HCT116 (cell line): ENCODE data around the gene CEMIP2. TPM values are rescaled to one million over a fixed set of nuclear protein-coding genes. Genes with fewer than 3 reads are reported as not detected.

Experiments used
- ATAC-seq: fragments of 200-7000 bp; cut with Tn5 transposase; 2 replicates; pipeline ENCODE4 v1.9.1; 2020; ENCODE audit warnings: mild to moderate bottlenecking, moderate library complexity
- BruUV-seq: library from RNA; stranded (reverse); fragments of 400-500 nt; replicated peaks from 2 replicates; lab custom pipeline; 2021; lab: Mats Ljungman, UMichigan
- CTCF ChIA-PET: fragments of 300-600 bp; sonication (Branson Sonifier 250); formaldehyde crosslinking; loops from one replicate; lab custom pipeline; 2021; ENCODE audit warnings: antibody characterized with exemption; lab: Charles Lee
- POLR2A ChIA-PET: fragments of 300-600, 350-600 bp; sonication (Branson Sonifier 250); formaldehyde crosslinking; loops from one replicate; lab custom pipeline; 2021; ENCODE audit warnings: antibody characterized with exemption; lab: Charles Lee
- RAD21 ChIA-PET, 2 experiments: fragments of 300-600 bp; sonication (Branson Sonifier 250); formaldehyde crosslinking; loops; one replicate each; lab custom pipeline; 2023; ENCODE audit warnings: low total read pairs in 2 of 2; ENCODE audit not compliant: uncharacterized antibody in 2 of 2, unreplicated experiment in 2 of 2, low non-redundant PET in 1 of 2; lab: Charles Lee
- DNase-seq: peaks from one replicate; pipeline ENCODE4 v3.0.0-alpha.2; 2010; ENCODE audit warnings: low read depth, low spot score
- H2AFZ ChIP-seq: fragments of 200-600 bp; shearing (Covaris generic), sonication (generic); 2 replicates; pipeline ENCODE4 v1.6.1; 2017; ENCODE audit warnings: low read depth, mixed run types, mixed read lengths, antibody characterized with exemption, low read length; ENCODE audit not compliant: poor library complexity, severe bottlenecking
- H3K27ac ChIP-seq: 2 replicates; pipeline ENCODE4 v1.5.1; 2012; ENCODE audit warnings: low read depth, low read length
- H3K27me3 ChIP-seq: fragments of 200-600 bp; sonication (generic); 2 replicates; pipeline ENCODE4 v1.6.1; 2016; ENCODE audit warnings: mixed run types, low read length, mixed read lengths; ENCODE audit not compliant: insufficient read depth
- H3K36me3 ChIP-seq, 2 experiments: fragments of 200-500 bp in 1 of 2; fragments of 200-600 bp in 1 of 2; sonication (Bioruptor generic) in 1 of 2; sonication (generic) in 1 of 2; 2 replicates each; pipeline versions ENCODE4 v1.5.1 to v1.6.1; 2014 to 2016; ENCODE audit warnings: low read length in 2 of 2, inconsistent platforms in 1 of 2, mixed read lengths in 1 of 2, mixed run types in 1 of 2; ENCODE audit not compliant: insufficient read depth in 2 of 2, control insufficient read depth in 1 of 2
- H3K4me1 ChIP-seq, 2 experiments: fragments of 200-600 bp in 1 of 2; sonication (generic) in 1 of 2; 2 replicates each; pipeline versions ENCODE4 v1.5.1 to v1.6.1; 2012 to 2017; ENCODE audit warnings: low read length in 2 of 2, inconsistent platforms in 1 of 2, mild to moderate bottlenecking in 1 of 2, mixed read lengths in 1 of 2, mixed run types in 1 of 2, moderate library complexity in 1 of 2; ENCODE audit not compliant: insufficient read depth in 2 of 2, control insufficient read depth in 1 of 2
- H3K4me2 ChIP-seq: fragments of 200-600 bp; sonication (generic); 2 replicates; pipeline ENCODE4 v1.6.1; 2017; ENCODE audit warnings: mixed run types, low read length, mixed read lengths
- H3K4me3 ChIP-seq, 2 experiments: fragments of 200-600 bp in 1 of 2; sonication (generic) in 1 of 2; replicated peaks in 1 of 2; 2 replicates each; pipeline ENCODE4 v1.5.1; 2011 to 2016; ENCODE audit warnings: low read length in 2 of 2, control low read depth in 1 of 2, low read depth in 1 of 2, mild to moderate bottlenecking in 1 of 2, mixed read lengths in 1 of 2, mixed run types in 1 of 2
- H3K79me2 ChIP-seq: fragments of 200-600 bp; sonication (generic); 2 replicates; pipeline ENCODE4 v1.6.1; 2017; ENCODE audit warnings: mild to moderate bottlenecking, mixed run types, low read length, moderate library complexity, mixed read lengths; ENCODE audit not compliant: insufficient read depth
- H3K9ac ChIP-seq: fragments of 200-600 bp; sonication (generic); 2 replicates; pipeline ENCODE4 v1.6.1; 2016; ENCODE audit warnings: low read length, mixed read lengths
- H3K9me2 ChIP-seq: fragments of 200-600 bp; sonication (generic), shearing (Covaris generic); 2 replicates; pipeline ENCODE4 v1.6.1; 2017; ENCODE audit warnings: mixed run types, mild to moderate bottlenecking, moderate library complexity; ENCODE audit not compliant: insufficient read depth
- H3K9me3 ChIP-seq, 2 experiments: fragments of 200-500 bp in 1 of 2; fragments of 200-600 bp in 1 of 2; sonication (Bioruptor generic) in 1 of 2; sonication (generic) in 1 of 2; 2 replicates each; pipeline ENCODE4 v1.6.1; 2014 to 2017; ENCODE audit warnings: low read length in 2 of 2, mixed read lengths in 2 of 2, inconsistent platforms in 1 of 2, low read depth in 1 of 2, mild to moderate bottlenecking in 1 of 2, mixed run types in 1 of 2, moderate library complexity in 1 of 2; ENCODE audit not compliant: control insufficient read depth in 1 of 2, insufficient read depth in 1 of 2
- H4K20me1 ChIP-seq: fragments of 200-600 bp; sonication (generic), shearing (Covaris generic); 2 replicates; pipeline ENCODE4 v1.6.1; 2017; ENCODE audit warnings: mixed run types, mild to moderate bottlenecking, moderate library complexity; ENCODE audit not compliant: insufficient read depth
- EZH2 ChIP-seq: fragments of 200-600 bp; sonication (generic); IDR thresholded peaks from 2 replicates; pipeline ENCODE4 v1.6.1; 2017; ENCODE audit warnings: antibody characterized with exemption, mixed run types
- POLR2A ChIP-seq: IDR thresholded peaks from 2 replicates; pipeline ENCODE4 v1.7.0; 2011; ENCODE audit warnings: borderline replicate concordance; ENCODE audit not compliant: insufficient read depth, insufficient read length; ENCODE audit errors: extremely low read depth
- POLR2AphosphoS5 ChIP-seq: IDR thresholded peaks from 2 replicates; pipeline ENCODE4 v1.6.1; 2011; ENCODE audit warnings: mild to moderate bottlenecking, low read depth, low read length, moderate library complexity
- REST ChIP-seq: IDR thresholded peaks from 2 replicates; pipeline ENCODE4 v1.6.1; 2012; ENCODE audit warnings: low read depth
- SIN3A ChIP-seq: IDR thresholded peaks from 2 replicates; pipeline ENCODE4 v1.6.1; 2012; ENCODE audit warnings: low read depth
- SP1 ChIP-seq: IDR thresholded peaks from 2 replicates; pipeline ENCODE4 v1.6.1; 2012; ENCODE audit warnings: low read depth
- YY1 ChIP-seq: IDR thresholded peaks from 2 replicates; pipeline ENCODE4 v1.6.1; 2011; ENCODE audit warnings: low read length, low read depth, moderate library complexity, mild to moderate bottlenecking; ENCODE audit not compliant: insufficient replicate concordance; ENCODE audit errors: extremely low read depth
- ZFX ChIP-seq: fragments of 450-650 bp; IDR thresholded peaks from 2 replicates; pipeline ENCODE4 v1.6.1; 2017
- ZNF274 ChIP-seq: fragments of 200-500 bp; sonication (Bioruptor generic); IDR thresholded peaks from 2 replicates; pipeline ENCODE4 v1.6.1; 2014; ENCODE audit warnings: mild to moderate bottlenecking, low read depth, low read length, inconsistent platforms
- intact Hi-C: fragments of 100-400 bp; cut with micrococcal nuclease; formaldehyde crosslinking; loops from 2 replicates; pipeline ENCODE4 v1.10.0; 2022
- total RNA-seq: library from RNA; stranded (reverse); gene quantifications from one replicate; pipeline ENCODE4 v1.2.1, GENCODE V29; 2021; ENCODE audit not compliant: unreplicated experiment
- TF ChIP-seq, protein P1 (sequence below), 3 experiments: fragments of 200-600 bp in 1 of 3; sonication (generic) in 1 of 3; IDR thresholded peaks in 2 of 3; conservative IDR thresholded peaks in 1 of 3; 2 replicates each; pipeline ENCODE4 v1.5.1; 2012 to 2017; ENCODE audit warnings: low read depth in 2 of 3, low read length in 2 of 3, antibody characterized with exemption in 1 of 3, borderline replicate concordance in 1 of 3, control low read depth in 1 of 3, mild to moderate bottlenecking in 1 of 3, mixed read lengths in 1 of 3, mixed run types in 1 of 3, moderate library complexity in 1 of 3; ENCODE audit not compliant: insufficient read depth in 1 of 3

The CEMIP2 gene
- total RNA-seq, 1 experiment from 2014 or later = 14.3 TPM

DNA sequence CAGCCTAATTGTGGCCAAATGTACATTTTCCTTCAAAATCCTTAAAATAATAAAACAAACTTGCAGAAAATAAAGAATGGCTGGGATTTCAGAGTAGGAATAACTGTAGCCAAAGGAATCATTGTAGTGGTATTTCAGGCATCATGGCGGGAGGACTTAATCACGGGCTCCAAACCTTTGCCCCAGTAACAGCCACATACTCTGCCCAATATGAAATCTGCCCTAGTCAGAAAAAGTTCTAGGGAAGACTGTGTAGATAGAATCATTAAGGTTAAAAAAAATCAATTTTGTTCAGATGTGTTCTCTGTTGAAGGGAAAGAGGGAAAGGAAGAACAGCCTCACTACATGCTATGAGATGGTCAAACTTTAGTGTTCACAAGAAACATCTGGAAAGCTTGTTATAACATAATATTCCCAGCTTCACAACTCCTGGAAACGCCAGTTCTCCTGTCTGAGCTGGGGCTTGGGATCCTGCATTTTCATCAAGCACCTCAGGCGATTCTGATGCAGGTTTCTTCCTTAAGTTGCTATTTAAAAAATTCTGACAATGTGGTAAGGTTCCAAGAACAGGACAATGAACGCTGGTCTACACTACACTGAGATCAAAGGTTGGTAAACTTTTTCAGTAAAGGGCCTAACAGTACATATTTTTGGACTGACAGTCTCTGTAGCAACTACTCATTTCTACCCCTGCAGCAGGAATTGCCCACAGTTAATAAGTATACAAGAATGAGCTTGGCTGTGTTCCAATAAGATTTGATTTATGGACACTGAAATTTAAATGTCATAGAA, 87.9 kb downstream of the CEMIP2 start:
- ATAC-seq = no peak; the same call in 1 of the 2 replicates
- RAD21 ChIA-PET = no interaction called here
- Histone ChIP-seq H3K4me1 (peaks cover 69 to 80% of the 10 kb centered on the region in 2 experiments), H3K9ac (no peak overlapping the region), H3K9me3 (no peaks in the 10 kb centered on the region), H3K9me2 (no peaks in the 10 kb centered on the region), H3K36me3 (no peaks in the 10 kb centered on the region), H2AFZ (no peak overlapping the region), H3K4me3 (no peak overlapping the region), H3K4me2 (peak overlapping the region; percentile 50; the same call in 1 of the 2 replicates)
- intact Hi-C loops = no loop called here
- CTCF ChIA-PET = interaction anchor here (1.0 kb wide), 1 partner anchor 396 kb away, joined by 3 read pairs; no protein-coding TSS in a partner anchor
- TF ChIP-seq, protein P1, sequence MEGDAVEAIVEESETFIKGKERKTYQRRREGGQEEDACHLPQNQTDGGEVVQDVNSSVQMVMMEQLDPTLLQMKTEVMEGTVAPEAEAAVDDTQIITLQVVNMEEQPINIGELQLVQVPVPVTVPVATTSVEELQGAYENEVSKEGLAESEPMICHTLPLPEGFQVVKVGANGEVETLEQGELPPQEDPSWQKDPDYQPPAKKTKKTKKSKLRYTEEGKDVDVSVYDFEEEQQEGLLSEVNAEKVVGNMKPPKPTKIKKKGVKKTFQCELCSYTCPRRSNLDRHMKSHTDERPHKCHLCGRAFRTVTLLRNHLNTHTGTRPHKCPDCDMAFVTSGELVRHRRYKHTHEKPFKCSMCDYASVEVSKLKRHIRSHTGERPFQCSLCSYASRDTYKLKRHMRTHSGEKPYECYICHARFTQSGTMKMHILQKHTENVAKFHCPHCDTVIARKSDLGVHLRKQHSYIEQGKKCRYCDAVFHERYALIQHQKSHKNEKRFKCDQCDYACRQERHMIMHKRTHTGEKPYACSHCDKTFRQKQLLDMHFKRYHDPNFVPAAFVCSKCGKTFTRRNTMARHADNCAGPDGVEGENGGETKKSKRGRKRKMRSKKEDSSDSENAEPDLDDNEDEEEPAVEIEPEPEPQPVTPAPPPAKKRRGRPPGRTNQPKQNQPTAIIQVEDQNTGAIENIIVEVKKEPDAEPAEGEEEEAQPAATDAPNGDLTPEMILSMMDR (IDR thresholded peaks at IDR 0.05 in 2 of 3, conservative IDR thresholded peaks at IDR 0.05 in 1 of 3; ENCODE audit: borderline replicate concordance in 1 of 3, insufficient read depth in 1 of 3, low read depth in 2 of 3, low read length in 2 of 3) = no peak
- peak; percentile 16; the same call in 1 of the 2 replicates for TF ChIP-seq SP1
- TF ChIP-seq, all 23 proteins: peak for 1
- no peaks in the 10 kb centered on the region for H3K27me3 ChIP-seq
- H4K20me1 ChIP-seq = no peaks in the 10 kb centered on the region
- POLR2A ChIA-PET = no interaction called here
- H3K79me2 ChIP-seq = no peaks in the 10 kb centered on the region
- no peak overlapping the region for H3K27ac ChIP-seq
- BruUV-seq = no TSS peak
- DNase-seq = no peak

GRCh38 chr9:71678999-71679398, 89.3 kb downstream of the CEMIP2 start:
- no peaks in the 10 kb centered on the region for H3K9me2 ChIP-seq
- DNase-seq (no peak), ATAC-seq (no peak)
- no peaks in the 10 kb centered on the region for H4K20me1 ChIP-seq
- H2AFZ ChIP-seq = no peak overlapping the region
- H3K4me1 ChIP-seq = peaks cover 61 to 76% of the 10 kb centered on the region in 2 experiments
- no peaks in the 10 kb centered on the region for H3K9me3 ChIP-seq
- POLR2A ChIA-PET = no interaction called here
- no peaks in the 10 kb centered on the region for H3K27me3 ChIP-seq
- no TSS peak for BruUV-seq
- H3K9ac ChIP-seq = no peak overlapping the region
- H3K79me2 ChIP-seq = no peaks in the 10 kb centered on the region
- H3K4me2 ChIP-seq = no peak overlapping the region
- intact Hi-C loops = no loop called here
- no peak overlapping the region for H3K4me3 ChIP-seq
- no peak overlapping the region for H3K27ac ChIP-seq
- RAD21 ChIA-PET = no interaction called here
- no peaks in the 10 kb centered on the region for H3K36me3 ChIP-seq
- CTCF ChIA-PET = no interaction called here
- no peak for TF ChIP-seq YY1
- TF ChIP-seq ZNF274 = no peak
- no peak for TF ChIP-seq ZFX
- TF ChIP-seq, protein P1 (IDR thresholded peaks at IDR 0.05 in 2 of 3, conservative IDR thresholded peaks at IDR 0.05 in 1 of 3; ENCODE audit: borderline replicate concordance in 1 of 3, insufficient read depth in 1 of 3, low read depth in 2 of 3, low read length in 2 of 3) = no peak
- no peak for TF ChIP-seq POLR2AphosphoS5
- TF ChIP-seq SIN3A = no peak
- TF ChIP-seq REST = no peak
- no peak for TF ChIP-seq POLR2A
- no peak for TF ChIP-seq EZH2
